ENCODE data around the gene TMEM107.

TMEM107 gene

DNA sequence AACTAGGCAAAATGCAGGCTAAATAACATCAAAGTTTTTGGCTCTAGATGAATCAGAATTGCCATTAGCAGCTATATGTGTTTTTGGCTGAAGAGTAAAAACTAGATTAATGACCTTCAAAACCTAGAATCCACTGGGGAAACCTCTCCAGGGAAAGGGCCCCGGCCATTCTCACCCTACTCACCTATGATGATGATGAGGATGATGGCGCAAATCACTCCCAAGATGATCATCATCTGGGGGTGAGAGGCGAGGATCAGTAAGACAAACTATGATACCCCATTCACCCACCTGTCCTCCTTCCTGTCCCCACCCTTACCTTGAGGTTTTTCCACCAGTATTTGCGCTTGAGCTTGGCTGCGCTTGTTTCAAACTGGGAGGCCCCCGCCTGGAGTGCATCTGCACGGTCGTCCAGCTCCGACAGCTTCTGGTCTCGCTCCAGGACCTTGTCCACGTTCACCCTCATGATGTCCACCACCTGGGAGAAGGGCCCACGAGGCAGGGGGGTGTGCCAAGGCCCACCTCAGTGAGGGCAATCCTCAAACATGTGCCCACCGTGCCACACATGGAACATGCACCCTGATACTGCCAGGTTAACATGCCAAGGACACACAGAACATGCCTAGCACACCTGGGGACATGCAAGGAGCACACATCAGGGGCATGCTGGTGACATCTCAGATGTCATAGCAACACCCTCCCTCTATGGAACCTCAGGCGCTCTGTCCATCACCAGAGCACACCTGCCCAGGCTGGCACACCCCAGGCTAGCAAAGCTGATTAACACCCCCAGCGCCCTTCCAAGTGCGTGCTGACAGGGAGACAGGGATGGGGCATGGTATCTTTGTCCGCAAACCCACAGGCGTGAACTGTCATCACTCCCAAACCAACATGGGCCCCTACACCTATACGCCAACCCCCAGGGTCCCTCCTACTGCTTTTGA, 14.6 kb downstream of the TMEM107 start:
- DNase-seq = peak in 1 of 6 experiments; percentile 15

- no peak for DNase-seq
Measured at GRCh38 chr17:8160741-8161221, 15.4 kb downstream of the TMEM107 start.

- no peak for DNase-seq
Measured at GRCh38 chr17:8160224-8160577, 16.0 kb downstream of the TMEM107 start.

DNA sequence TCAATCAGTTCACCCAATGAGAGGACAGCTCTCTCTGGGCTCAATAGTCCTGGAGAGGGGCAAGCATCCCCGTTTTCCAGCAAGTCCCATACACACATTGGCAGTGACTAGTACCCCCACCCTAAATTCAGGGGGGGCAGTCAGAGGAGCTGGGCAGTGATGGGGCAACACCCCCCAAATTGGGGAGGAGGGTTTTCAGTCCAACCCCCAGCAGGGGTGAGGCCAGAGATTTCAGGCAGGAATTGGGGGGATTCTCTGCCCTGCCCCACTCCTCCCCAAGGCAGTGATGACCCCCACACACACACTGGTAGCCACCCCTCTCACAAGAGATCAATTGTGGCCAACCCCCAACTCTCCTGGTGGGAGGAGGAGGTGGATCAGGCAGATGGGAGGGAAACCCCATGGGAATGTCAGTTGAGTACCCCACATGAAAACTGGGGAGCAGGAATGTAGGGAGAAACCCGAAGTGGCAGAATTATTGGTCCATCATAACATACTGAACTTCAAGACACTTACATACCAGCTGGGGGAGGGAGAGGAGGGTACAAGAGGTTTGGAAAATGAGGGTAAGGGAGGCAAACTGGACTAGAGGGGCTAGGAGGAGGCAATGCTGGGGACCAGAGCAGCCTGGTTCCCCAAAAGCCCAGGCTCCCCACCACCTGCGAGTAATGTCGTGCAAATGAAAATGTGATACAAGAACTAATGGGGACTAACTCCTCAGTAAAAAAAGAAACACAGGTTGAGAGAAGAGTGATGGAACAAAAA, 16.5 kb downstream of the TMEM107 start:
- DNase-seq = no peak

GRCh38 chr17:8159032-8159400, 17.2 kb downstream of the TMEM107 start:
- no peak for DNase-seq

- peak; percentile 69 to 88 (median 80) for DNase-seq
Measured at GRCh38 chr17:8158267-8159031, 17.7 kb downstream of the TMEM107 start.

- DNase-seq = peak; percentile 99 to 100 (median 100)
Measured at GRCh38 chr17:8156246-8156992, 19.8 kb downstream of the TMEM107 start.

DNA sequence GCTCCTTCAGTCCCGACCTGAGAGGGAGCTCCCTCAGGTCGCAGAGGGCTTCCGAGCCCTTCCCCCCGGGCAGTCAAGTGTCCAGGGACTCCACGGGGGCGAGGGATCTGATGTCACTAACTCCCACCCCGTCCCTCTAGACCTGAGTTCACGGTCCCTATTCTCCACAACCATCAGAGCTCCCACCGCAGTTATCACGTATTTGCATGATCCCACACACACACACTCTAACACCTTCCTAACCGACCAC, 20.3 kb downstream of the TMEM107 start:
- DNase-seq = no peak

DNA sequence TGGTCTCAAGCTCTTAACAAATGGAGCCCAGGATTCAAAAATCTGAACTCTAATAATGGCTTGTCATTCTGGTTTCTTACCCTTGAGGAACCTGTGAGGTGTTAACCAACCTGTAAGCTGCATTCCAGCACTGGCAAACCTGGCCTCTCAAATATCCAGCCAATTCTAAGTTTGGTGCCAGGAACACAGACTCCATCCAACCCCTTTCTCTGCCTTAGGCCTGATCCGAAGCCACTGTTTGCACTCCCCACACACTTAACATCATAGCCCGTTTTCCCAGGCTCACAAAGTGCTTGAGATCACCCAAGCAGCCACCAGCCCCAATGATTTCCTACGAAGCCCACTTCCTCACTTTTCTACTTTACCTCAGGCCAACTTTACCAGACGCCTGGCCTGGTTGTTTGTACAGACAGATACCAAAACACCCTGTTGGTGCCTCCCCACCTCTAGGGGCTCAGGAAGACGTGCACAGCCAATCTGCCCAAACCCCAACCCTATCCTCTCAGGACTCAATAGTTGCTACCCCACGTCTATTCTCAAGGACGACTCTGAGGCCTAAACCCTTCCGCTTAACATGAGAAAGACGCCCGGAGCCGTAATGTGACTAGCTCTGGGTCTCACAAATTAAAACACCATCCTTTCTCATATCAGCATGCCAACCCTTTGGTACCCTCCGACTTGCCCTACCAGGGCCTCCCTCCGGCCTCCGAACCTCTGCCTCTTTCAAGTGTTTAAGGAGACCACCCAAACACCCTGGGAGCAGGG, 20.8 kb downstream of the TMEM107 start:
- DNase-seq = peak in 3 of 6 experiments; percentile 42 to 72 (median 67)

GRCh38 chr17:8154608-8155155, 21.5 kb downstream of the TMEM107 start:
- DNase-seq = peak in 1 of 6 experiments; percentile 71

DNA sequence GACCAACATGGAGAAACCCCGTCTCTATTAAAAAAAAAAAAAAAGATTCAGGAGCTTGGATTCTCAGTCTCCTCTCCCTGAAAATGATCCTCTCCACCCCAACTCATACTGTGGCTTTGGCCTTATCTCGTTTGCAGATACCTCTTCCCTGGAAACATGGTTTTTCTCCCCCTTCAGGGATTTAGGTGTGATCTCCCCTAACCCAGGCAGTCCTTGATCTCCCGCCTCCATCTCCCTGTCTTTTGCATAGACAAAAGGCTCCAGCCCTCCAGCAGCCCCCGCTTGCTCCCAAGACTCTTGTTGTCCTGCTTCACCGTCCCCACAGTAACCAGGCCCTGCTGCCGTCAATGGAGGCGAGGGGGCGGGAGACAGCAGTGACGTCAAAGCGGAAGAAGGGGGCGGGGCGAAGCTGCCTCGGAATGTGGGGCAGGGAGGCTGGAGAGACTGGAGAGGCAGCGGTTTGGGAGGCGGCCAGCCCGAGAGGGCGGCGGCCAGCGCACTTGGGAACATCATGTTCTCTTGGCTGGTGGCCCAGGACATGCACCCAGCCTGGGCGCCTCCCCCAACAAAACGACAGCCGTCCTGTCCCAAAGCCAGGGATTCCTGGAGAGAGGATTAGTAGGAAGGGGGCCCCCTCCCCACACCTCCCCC, 22.1 kb downstream of the TMEM107 start:
- DNase-seq = peak; percentile 88 to 94 (median 93)

DNA sequence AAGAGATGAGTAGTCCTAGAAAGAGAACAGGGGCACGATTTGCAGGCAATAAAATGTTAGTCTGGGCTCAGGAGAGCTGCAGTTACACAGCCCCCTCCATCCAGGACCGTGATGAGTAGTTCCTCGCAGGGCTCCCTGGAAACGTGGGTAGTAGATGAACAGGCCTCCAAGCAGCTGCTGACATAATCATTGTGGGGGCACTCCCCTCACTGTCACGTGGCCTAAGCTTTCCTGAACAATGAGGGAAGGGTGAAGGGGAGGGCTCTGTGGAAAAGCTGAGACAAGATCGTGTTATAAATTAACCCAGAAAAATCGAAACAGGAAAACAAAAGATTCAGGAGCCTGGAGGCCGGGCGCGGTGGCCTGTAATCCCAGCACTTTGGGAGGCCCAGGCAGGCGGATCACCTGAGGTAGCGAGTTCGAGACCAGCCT, 22.6 kb downstream of the TMEM107 start:
- DNase-seq = peak in 3 of 6 experiments; percentile 36 to 37 (median 37)

- peak in 2 of 6 experiments; percentile 28 to 63 for DNase-seq
Measured at GRCh38 chr17:8153031-8153451, 23.1 kb downstream of the TMEM107 start.

- peak; percentile 58 to 78 (median 71) for DNase-seq
Measured at GRCh38 chr17:8152112-8152775, 23.9 kb downstream of the TMEM107 start, which contains the start of gene PER1. Gene PER1, minus strand, starts transcription at chr17:8152404. Its CDS starts 1,698 bp downstream, at chr17:8150706.

DNA sequence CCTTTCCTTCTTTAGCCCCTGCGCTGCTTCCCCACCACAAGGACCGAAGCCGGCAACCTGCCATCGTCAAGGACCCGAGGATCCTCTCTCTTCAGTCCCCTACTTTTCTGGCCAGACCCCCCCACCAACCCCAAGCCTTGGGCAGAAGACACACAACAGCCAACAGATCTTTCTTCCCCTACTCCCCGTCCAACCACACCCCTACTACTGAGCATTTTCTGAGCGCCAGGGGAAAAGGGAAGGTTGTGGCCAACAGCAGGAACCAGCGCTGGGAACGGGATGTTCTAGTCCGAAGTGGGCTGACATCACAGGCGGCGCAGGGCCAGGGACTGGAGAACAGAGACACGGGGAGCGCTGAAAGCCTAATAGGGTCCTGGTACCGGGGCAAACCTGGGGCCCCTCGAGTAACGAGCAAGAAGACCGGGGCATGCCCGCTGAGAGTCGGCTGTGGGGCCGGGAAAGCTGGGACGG, 24.5 kb downstream of the TMEM107 start:
- DNase-seq = peak in 5 of 6 experiments; percentile 46 to 87 (median 62)

- DNase-seq = peak; percentile 87 to 93 (median 90)
Measured at GRCh38 chr17:8151120-8151640, 25.0 kb downstream of the TMEM107 start.

- no peak for DNase-seq
Measured at GRCh38 chr17:8150194-8151119, 25.7 kb downstream of the TMEM107 start.

Data from stimulated activated naive CD4-positive, alpha-beta T cell (primary cell).